ENCODE results near the gene CTBP1.

CTBP1 gene

DNA sequence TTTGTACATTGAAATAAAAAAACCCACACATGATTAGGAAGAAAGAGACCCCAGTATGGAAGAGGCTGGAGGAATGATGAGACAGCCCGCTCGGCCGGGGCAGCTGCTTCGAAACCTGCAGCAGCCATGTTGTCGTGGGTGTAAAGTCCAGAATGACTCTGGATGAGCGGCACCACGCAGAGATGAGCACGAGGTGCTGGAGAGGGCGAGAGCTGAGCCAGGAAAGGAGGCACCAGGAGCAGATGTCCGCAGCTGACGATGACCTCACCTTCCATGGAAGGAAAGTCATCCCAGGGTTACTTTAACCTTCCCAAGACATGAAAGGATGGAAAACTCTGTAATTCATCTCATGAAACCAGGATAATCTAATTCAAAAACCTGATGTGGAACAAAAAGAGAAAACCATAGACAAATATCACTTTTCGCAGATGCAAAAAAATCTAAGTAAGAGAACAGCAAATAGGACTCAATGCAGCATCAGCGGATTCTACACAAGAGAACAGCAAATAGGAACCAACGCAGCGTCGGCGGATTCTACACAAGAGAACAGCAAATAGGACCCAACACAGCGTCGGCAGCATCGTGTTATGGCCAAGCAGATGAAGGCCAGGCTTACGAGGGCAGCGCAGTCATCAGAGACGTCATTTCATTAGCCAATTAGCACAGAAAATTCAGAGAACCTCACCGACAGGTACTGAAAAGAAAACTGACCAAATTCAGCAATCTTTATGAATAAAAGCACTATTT, 50.7 kb downstream of the CTBP1 start:
- TF ChIP-seq ZFX (IDR thresholded peaks at IDR 0.05): no peak
- TF ChIP-seq CTCF (conservative IDR thresholded peaks at IDR 0.05): no peak
- H3K27ac ChIP-seq: no peak overlapping the region

GRCh38 chr4:1196421-1197183, 52.3 kb downstream of the CTBP1 start:
- H3K27ac ChIP-seq: no peak overlapping the region
- no peak for TF ChIP-seq CTCF (conservative IDR thresholded peaks at IDR 0.05)
- no peak for TF ChIP-seq ZFX (IDR thresholded peaks at IDR 0.05)

DNA sequence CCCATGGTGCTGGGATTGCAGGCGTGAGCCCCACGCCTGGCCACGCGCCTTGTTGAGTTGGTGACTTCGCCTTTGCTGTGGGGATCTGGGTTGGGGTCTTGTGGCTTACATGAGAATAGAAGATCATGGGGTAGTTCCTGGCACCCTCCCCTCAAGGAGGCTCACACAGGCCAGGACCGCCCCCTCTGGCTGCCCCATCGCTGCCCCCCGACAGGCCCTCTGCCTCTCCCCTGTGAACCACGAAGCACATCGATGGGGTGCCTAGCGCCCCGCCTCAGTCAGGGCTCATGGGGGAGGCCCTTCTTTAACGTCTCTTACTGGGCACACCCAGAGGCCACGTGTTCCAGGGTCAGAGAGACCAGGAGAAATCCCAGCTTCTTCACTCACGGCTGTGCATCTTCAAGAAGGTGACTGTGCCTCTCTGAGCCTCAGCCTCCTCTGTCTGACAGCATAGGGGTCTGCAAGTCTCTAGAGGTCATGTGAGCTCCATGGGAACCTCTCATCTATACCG, 53.0 kb downstream of the CTBP1 start:
- TF ChIP-seq ZFX (IDR thresholded peaks at IDR 0.05) (no peak), CTCF (conservative IDR thresholded peaks at IDR 0.05) (no peak)
- no peak overlapping the region for H3K27ac ChIP-seq

GRCh38 chr4:1195109-1195671, 53.7 kb downstream of the CTBP1 start:
- no peak overlapping the region for H3K27ac ChIP-seq
- no peak for TF ChIP-seq CTCF (conservative IDR thresholded peaks at IDR 0.05)
- no peak for TF ChIP-seq ZFX (IDR thresholded peaks at IDR 0.05)

- H3K27ac ChIP-seq: no peak overlapping the region; the same call in 1 of the 2 replicates
- TF ChIP-seq CTCF (conservative IDR thresholded peaks at IDR 0.05): no peak
- no peak for TF ChIP-seq ZFX (IDR thresholded peaks at IDR 0.05)
Observed at GRCh38 chr4:1194010-1194900, 54.7 kb downstream of the CTBP1 start.

- peak overlapping the region; percentile 88 for H3K27ac ChIP-seq
- no peak for TF ChIP-seq CTCF (conservative IDR thresholded peaks at IDR 0.05)
- TF ChIP-seq ZFX (IDR thresholded peaks at IDR 0.05): no peak
Observed at GRCh38 chr4:1193206-1194009, 55.5 kb downstream of the CTBP1 start.
